Fibroblast of villous mesenchyme (primary cell): ENCODE data around the gene CACNG4. TPM values are rescaled to one million over a fixed set of nuclear protein-coding genes. Genes with fewer than 3 reads are reported as not detected.
"Not testable (repeated sequence)": the region's sequence is repeated elsewhere in the genome, so short reads cannot be mapped to it uniquely, and the experiment has no call there.

Experiments used
- DNase-seq: peaks from one replicate; pipeline ENCODE4 v3.0.0-alpha.2; 2010; ENCODE audit warnings: low read depth
- H3K4me3 ChIP-seq: 2 replicates; pipeline ENCODE4 v1.5.1; 2011; ENCODE audit warnings: low read depth, mild to moderate bottlenecking, low read length
- total RNA-seq: library from RNA; depleted of rRNA; stranded (reverse); fragments of >200 nt; gene quantifications from 2 replicates; pipeline ENCODE4 v1.2.3, GENCODE V29; 2012
- TF ChIP-seq, protein P1 (sequence below): IDR thresholded peaks from 2 replicates; pipeline ENCODE4 v1.5.1; 2012; ENCODE audit warnings: low read depth, mild to moderate bottlenecking, low read length; ENCODE audit not compliant: insufficient read depth

The CACNG4 gene
- total RNA-seq, 1 donor: not detected

- H3K4me3 ChIP-seq: no peak overlapping the region
- TF ChIP-seq, protein P1, sequence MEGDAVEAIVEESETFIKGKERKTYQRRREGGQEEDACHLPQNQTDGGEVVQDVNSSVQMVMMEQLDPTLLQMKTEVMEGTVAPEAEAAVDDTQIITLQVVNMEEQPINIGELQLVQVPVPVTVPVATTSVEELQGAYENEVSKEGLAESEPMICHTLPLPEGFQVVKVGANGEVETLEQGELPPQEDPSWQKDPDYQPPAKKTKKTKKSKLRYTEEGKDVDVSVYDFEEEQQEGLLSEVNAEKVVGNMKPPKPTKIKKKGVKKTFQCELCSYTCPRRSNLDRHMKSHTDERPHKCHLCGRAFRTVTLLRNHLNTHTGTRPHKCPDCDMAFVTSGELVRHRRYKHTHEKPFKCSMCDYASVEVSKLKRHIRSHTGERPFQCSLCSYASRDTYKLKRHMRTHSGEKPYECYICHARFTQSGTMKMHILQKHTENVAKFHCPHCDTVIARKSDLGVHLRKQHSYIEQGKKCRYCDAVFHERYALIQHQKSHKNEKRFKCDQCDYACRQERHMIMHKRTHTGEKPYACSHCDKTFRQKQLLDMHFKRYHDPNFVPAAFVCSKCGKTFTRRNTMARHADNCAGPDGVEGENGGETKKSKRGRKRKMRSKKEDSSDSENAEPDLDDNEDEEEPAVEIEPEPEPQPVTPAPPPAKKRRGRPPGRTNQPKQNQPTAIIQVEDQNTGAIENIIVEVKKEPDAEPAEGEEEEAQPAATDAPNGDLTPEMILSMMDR: no peak
- no peak for DNase-seq
These were observed 6.8 kb downstream of the CACNG4 start for GRCh38 chr17:66971264-66971663.

GRCh38 chr17:66971730-66972441 lies 7.4 kb downstream of the CACNG4 start:
- no peak for DNase-seq
- no peak overlapping the region for H3K4me3 ChIP-seq
- TF ChIP-seq, protein P1: no peak

DNA sequence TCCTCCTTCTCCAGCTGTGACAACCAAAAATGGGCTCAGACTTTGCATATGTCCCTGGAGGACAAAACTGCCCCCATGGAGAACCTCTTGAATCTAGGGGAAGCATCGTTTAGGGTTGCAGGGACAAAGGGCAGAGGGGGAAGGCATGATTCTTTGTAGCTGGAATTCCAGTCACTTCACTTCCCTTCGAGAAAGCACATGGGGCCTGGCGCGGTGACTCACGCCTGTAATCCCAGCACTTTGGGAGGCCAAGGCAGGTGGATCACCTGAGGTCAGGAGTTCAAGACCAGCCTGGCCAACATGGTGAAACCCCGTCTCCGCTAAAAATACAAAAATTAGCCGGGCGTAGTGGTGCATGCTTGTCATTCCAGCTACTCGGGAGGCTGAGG lies 7.9 kb downstream of the CACNG4 start:
- not testable (repeated sequence) for DNase-seq, H3K4me3 ChIP-seq

DNA sequence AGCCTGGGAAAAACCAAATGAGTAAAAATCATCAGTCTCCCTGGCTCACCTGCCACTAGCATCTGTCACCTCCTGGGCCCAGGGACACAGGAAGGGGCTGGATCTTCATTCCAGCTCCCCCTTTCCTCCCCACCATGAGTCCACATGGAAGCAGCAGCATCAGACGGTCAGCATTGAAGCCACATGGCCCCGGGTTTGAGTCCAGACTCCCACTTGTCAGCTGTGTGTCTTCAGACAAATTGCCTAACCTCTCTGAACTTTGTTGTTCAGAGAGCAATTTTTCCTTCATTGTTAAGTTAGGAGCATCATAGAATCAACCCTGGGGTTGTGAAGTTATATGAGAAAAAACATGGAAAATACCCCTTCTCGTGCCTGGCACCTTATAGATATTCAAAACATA lies 10.7 kb downstream of the CACNG4 start:
- no peak overlapping the region for H3K4me3 ChIP-seq
- TF ChIP-seq, protein P1: no peak
- no peak for DNase-seq

DNA sequence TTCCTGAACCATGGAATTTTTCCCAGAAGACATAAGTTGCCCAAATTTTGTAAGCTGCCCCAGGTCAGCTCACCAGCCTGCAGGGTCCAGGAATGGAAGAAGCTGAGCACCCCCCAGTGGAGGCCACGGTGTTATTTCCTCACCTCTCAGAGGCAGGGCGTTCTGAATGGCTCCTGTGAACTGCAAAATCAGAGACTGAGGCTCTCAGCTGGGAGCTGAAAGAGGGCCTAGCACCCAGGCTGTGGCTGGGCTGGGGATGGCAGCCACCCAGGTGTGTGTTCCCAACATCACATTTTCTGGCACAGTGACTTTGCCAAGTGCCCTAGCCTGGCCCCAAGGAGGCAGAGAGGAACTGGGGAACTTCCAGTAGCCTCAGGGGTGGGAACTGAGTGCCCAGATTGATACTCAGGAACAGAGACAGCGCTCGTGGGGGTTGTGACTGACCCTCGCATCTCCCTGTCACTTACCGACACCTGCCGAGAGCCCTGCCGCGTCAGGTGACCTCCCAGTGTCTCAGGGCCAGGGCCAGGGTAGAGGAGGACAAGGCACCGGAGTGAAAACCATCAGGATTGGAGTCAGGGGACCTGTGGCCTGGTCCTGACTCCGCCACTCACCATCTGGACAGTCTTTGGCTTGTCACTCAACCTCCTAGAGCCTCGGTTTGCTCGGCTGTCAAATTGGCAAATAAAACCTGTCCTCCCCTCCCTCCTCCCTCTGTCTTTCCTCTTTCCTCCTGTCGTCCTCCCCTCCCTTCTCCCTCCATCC lies 11.3 kb downstream of the CACNG4 start:
- TF ChIP-seq, protein P1: no peak
- DNase-seq: no peak

GRCh38 chr17:66976379-66976663 lies 11.8 kb downstream of the CACNG4 start:
- no peak overlapping the region for H3K4me3 ChIP-seq
- TF ChIP-seq, protein P1: no peak
- no peak for DNase-seq

More for the DNA sequence above, 11.3 kb downstream of the CACNG4 start:
- no peak overlapping the region for H3K4me3 ChIP-seq

- no peak overlapping the region for H3K4me3 ChIP-seq
- TF ChIP-seq, protein P1: no peak
- DNase-seq: no peak
These were observed 12.3 kb downstream of the CACNG4 start for GRCh38 chr17:66976781-66977201.
